ENCODE results near the gene SRRT. TPM values are rescaled to one million over a fixed set of nuclear protein-coding genes. Genes with fewer than 3 reads are reported as not detected.
"Not testable (repeated sequence)": the region's sequence is repeated elsewhere in the genome, so short reads cannot be mapped to it uniquely, and the experiment has no call there.

SRRT gene
- total RNA-seq, 2 donors from 2014 or later: 78.0 to 91.2 TPM

GRCh38 chr7:100911484-100911883 lies 36.6 kb downstream of the SRRT start:
- peak; percentile 5 for DNase-seq (ENCODE audit: low spot score)
- intact Hi-C loops (cut with DNase I): no loop called here

GRCh38 chr7:100914208-100914878 lies 39.4 kb downstream of the SRRT start:
- intact Hi-C loops (cut with DNase I): no loop called here

GRCh38 chr7:100914879-100915447 lies 40.1 kb downstream of the SRRT start:
- peak; percentile 62 for DNase-seq (ENCODE audit: low spot score)
- intact Hi-C loops (cut with DNase I): no loop called here

More at GRCh38 chr7:100914208-100914878, 39.4 kb downstream of the SRRT start:
- peak; percentile 50 for DNase-seq (ENCODE audit: low spot score)

GRCh38 chr7:100919335-100919734 lies 44.4 kb downstream of the SRRT start:
- intact Hi-C loops (cut with DNase I); DNase-seq (ENCODE audit: low spot score): not testable (repeated sequence)

GRCh38 chr7:100919779-100920437 lies 45.0 kb downstream of the SRRT start:
- intact Hi-C loops (cut with DNase I); DNase-seq (ENCODE audit: low spot score): not testable (repeated sequence)

- DNase-seq (ENCODE audit: low spot score): no peak
- intact Hi-C loops (cut with DNase I): no loop called here
Measured at GRCh38 chr7:100921039-100921438, 46.1 kb downstream of the SRRT start.

GRCh38 chr7:100923616-100924015 lies 48.7 kb downstream of the SRRT start:
- DNase-seq (ENCODE audit: low spot score); intact Hi-C loops (cut with DNase I): not testable (repeated sequence)

GRCh38 chr7:100929808-100930174 lies 54.9 kb downstream of the SRRT start:
- intact Hi-C loops (cut with DNase I): no loop called here
- DNase-seq (ENCODE audit: low spot score): peak; percentile 23

- DNase-seq (ENCODE audit: low spot score): no peak
- intact Hi-C loops (cut with DNase I): no loop called here
Measured at GRCh38 chr7:100933734-100934133, 58.8 kb downstream of the SRRT start.

GRCh38 chr7:100935381-100935780 lies 60.5 kb downstream of the SRRT start:
- intact Hi-C loops (cut with DNase I); DNase-seq (ENCODE audit: low spot score): not testable (repeated sequence)

- DNase-seq (ENCODE audit: low spot score); intact Hi-C loops (cut with DNase I): not testable (repeated sequence)
Measured at GRCh38 chr7:100936167-100936566, 61.3 kb downstream of the SRRT start.

Small RNAs within 50 kb of the gene (microRNA-seq; reads per million reads assigned to microRNA genes)
- 0.32 to 0.78 reads per million in 2 donors for gene MIR6875 (ENCODE audit: borderline microRNAs expressed in 2 of 2)

Other genes starting within 250 kb of the SRRT start
- gene TFR2, start 233.6 kb upstream of the SRRT start, total RNA-seq: under 1 TPM; 0.57 to 0.83 TPM
- gene ACTL6B, start 218.7 kb upstream of the SRRT start, total RNA-seq: not detected
- gene GNB2, start 201.4 kb upstream of the SRRT start, total RNA-seq: 100 to 1,000 TPM; 173 to 199 TPM
- 10 to 100 TPM; 23.1 to 25.8 TPM for gene GIGYF1, start 180.9 kb upstream of the SRRT start, total RNA-seq
- 10 to 100 TPM; 17.1 to 23.0 TPM for gene POP7, start 169.0 kb upstream of the SRRT start, total RNA-seq
- gene EPO, start 154.6 kb upstream of the SRRT start, total RNA-seq: not detected
- not detected for gene ZAN, start 141.5 kb upstream of the SRRT start, total RNA-seq
- gene EPHB4, start 47.6 kb upstream of the SRRT start, total RNA-seq: 10 to 100 TPM; 31.4 to 46.6 TPM
- 10 to 100 TPM; 15.6 to 22.8 TPM for gene SLC12A9, start 22.4 kb upstream of the SRRT start, total RNA-seq
- gene TRIP6, start 7.7 kb upstream of the SRRT start, total RNA-seq: 10 to 100 TPM; 55.7 to 58.7 TPM
- 1 to 10 TPM; 2.7 to 3.3 TPM for gene UFSP1, start 14.6 kb downstream of the SRRT start, total RNA-seq
- 1 to 10 TPM; 2.8 to 9.4 TPM for gene ACHE, start 20.8 kb downstream of the SRRT start, total RNA-seq
- under 1 TPM; 0.52 to 0.74 TPM for gene MUC3A, start 74.4 kb downstream of the SRRT start, total RNA-seq
- gene MUC12, start 94.5 kb downstream of the SRRT start, total RNA-seq: 1 to 10 TPM in 1 of 2 donors, under 1 TPM in 1; 0.62 to 1.5 TPM
- gene MUC17, start 145.0 kb downstream of the SRRT start, total RNA-seq: under 1 TPM in 1 of 2 donors, not detected in 1; 0.05 TPM
- gene TRIM56, start 210.4 kb downstream of the SRRT start, total RNA-seq: 10 to 100 TPM; 33.0 to 38.2 TPM